A549 treated with ZK216348 at 1 μM for 4 hours (cell line): ENCODE results near the gene OR3A1. TPM values are rescaled to one million over a fixed set of nuclear protein-coding genes. Genes with fewer than 3 reads are reported as not detected.

Experiments used
- total RNA-seq: library from RNA; stranded (reverse); fragments of 200-300 nt; extraction: Qiagen RNA extraction; gene quantifications from 5 replicates; pipeline ENCODE4 v1.2.3, GENCODE V29; 2022; ENCODE audit warnings: low read depth

Gene OR3A1
- not detected in 5 replicates for total RNA-seq

DNA sequence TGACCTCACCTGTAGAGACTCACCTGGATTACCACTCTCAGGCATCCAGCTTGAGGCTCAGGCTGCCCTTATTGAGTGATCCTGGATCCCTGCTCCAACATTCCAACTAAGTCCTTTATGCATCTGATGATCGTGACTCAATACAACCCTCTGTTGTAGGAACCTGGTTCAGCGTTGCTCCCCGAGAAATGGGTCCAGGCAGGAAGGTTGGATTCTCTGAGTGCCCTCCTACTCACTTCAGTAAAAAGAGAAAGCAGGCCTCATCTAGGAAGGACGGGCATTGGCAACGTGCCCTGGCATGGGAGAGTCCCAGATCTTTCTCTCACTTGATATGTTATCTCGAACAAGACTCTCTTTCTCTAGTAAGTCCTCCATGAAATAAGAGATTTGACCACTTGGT, at the start of gene OR3A1:
TSS of gene OR3A1 (minus strand) at position 101 of the 400 bp plus-strand sequence. CDS start 5,778 bp downstream, outside the sequence.

Other genes starting within 250 kb of the OR3A1 start
- gene OR1D5, start 234.8 kb downstream of the OR3A1 start, total RNA-seq: not detected in 5 replicates
- not detected in 5 replicates for gene OR1D2, start 193.9 kb downstream of the OR3A1 start, total RNA-seq
- gene OR1G1, start 170.8 kb downstream of the OR3A1 start, total RNA-seq: not detected in 5 replicates
- not detected in 5 replicates for gene OR1A2, start 100.8 kb downstream of the OR3A1 start, total RNA-seq
- not detected in 5 replicates for gene OR1A1, start 90.7 kb downstream of the OR3A1 start, total RNA-seq
- not detected in 5 replicates for gene OR3A2, start 87.9 kb upstream of the OR3A1 start, total RNA-seq
- gene OR1E1, start 100.0 kb upstream of the OR3A1 start, total RNA-seq: not detected in 5 replicates
- 0.07 TPM in 1 of 5 replicates, not detected in the others for gene OR3A3, start 113.0 kb upstream of the OR3A1 start, total RNA-seq
- gene OR1E2, start 135.5 kb upstream of the OR3A1 start, total RNA-seq: not detected in 5 replicates
- not detected in 5 replicates for gene SPATA22, start 173.5 kb upstream of the OR3A1 start, total RNA-seq
- not detected in 5 replicates for gene ASPA, start 177.6 kb upstream of the OR3A1 start, total RNA-seq